Esophagus squamous epithelium (tissue), 4 donors: ENCODE data around the gene BBLN.

Experiments used
- CTCF ChIP-seq, 6 experiments: fragments of 450-650 bp in 4 of 6; fragments of 200-600 bp in 2 of 6; sonication (generic) in 2 of 6; IDR thresholded peaks; one replicate each; pipeline ENCODE4 v1.5.1; 2016 to 2019; ENCODE audit warnings: antibody characterized with exemption in 6 of 6, mild to moderate bottlenecking in 4 of 6, moderate library complexity in 4 of 6
- POLR2A ChIP-seq, 4 donors: fragments of 450-650 bp; IDR thresholded peaks; one replicate each; pipeline ENCODE4 v1.6.1; 2017; ENCODE audit warnings: antibody characterized with exemption in 4 of 4, mild to moderate bottlenecking in 4 of 4, moderate library complexity in 3 of 4

GRCh38 chr9:128193469-128194096, 33.5 kb downstream of the BBLN start:
- TF ChIP-seq CTCF (IDR thresholded peaks at IDR 0.05), result no peak
- no peak for TF ChIP-seq POLR2A (IDR thresholded peaks at IDR 0.05)
